GM18502 (cell line): ENCODE results near the gene TNFRSF17.
"Not testable (repeated sequence)": the region's sequence is repeated elsewhere in the genome, so short reads cannot be mapped to it uniquely, and the experiment has no call there.

ENCODE experiments used
- ATAC-seq: cut with Tn5 transposase; IDR thresholded peaks from one replicate; pipeline ENCODE4 v1.9.1; 2021; ENCODE audit warnings: mild to moderate bottlenecking; ENCODE audit not compliant: unreplicated experiment, poor library complexity

The TNFRSF17 gene

DNA sequence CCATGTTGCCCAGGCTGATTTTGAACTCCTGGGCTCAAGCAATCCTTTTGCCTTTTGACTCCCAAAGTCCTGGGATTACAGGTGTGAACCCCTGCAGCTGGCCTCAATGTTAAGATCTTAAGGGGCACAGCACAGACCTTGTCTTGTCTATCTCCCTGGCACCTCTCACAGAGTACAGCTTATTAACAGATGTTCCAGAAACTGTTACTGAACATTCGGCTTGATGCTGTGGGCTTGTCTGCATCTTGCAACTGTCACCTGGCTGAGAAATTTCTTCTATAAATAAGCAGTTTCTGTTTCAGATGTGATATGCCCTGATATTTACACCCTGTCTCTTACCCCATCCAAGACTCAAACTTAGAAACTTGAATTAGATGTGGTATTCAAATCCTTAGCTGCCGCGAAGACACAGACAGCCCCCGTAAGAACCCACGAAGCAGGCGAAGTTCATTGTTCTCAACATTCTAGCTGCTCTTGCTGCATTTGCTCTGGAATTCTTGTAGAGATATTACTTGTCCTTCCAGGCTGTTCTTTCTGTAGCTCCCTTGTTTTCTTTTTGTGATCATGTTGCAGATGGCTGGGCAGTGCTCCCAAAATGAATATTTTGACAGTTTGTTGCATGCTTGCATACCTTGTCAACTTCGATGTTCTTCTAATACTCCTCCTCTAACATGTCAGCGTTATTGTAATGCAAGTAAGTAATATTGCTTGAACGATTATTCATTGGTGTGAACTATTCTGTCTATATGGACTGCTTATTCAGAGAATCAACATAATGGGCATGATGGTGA is at the start of gene TNFRSF17:
Gene TNFRSF17, plus strand, starts transcription at position 450 of the 791 bp plus-strand sequence. Its CDS starts 115 bp downstream, at position 565.
- ATAC-seq, result peak; percentile 78

- peak; percentile 81 for ATAC-seq
These were observed 49.1 kb upstream of the TNFRSF17 start, which contains the start of gene GSPT1 for GRCh38 chr16:11915644-11916523. TSS of gene GSPT1 (minus strand) at chr16:11915956. CDS start at chr16:11915720, 236 bp downstream.

DNA sequence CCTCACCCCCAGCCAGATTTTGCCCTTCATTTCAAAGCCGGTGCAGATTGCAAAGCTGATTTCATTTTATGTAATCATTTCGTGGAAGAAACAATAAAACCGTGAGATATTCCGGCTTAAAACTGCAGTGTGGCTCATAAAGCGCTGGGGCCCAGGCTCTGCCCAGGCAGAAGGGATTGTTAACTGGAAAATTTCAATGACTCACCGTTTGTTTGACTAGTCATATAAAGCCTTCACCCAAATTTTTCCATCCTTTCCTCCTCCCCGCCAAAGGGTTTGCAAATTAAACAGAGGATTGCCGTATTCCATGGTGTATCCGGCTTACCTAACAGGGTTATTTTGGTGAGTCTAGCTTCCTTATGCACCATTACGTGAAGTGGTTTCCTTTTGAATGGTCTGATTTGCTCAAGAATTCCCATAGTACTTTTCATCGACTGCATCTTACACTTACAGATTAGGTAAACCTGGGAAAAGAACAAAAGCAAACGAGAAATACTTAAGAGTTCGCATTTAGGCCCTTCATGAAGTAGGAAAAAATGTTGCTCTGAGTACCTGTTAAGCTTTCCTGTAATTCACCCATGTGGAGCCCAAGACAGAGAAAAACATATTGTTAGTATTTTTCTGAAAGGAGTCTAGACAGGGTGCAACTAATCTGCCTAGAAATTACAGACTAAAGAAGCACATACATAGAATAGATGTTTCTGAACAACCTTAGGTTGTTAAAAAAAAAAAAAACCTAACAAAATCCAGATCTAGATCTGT is 48.3 kb upstream of the TNFRSF17 start:
- ATAC-seq, result no peak

GRCh38 chr16:11924046-11924445 is 41.0 kb upstream of the TNFRSF17 start:
- not testable (repeated sequence) for ATAC-seq

GRCh38 chr16:11927350-11927749 is 37.7 kb upstream of the TNFRSF17 start:
- ATAC-seq, result not testable (repeated sequence)

GRCh38 chr16:11941945-11942344 is 23.1 kb upstream of the TNFRSF17 start, which contains the start of gene NPIPB2:
TSS of gene NPIPB2 (minus strand) at chr16:11942045. CDS start at chr16:11942045, 0 bp downstream.
- not testable (repeated sequence) for ATAC-seq

DNA sequence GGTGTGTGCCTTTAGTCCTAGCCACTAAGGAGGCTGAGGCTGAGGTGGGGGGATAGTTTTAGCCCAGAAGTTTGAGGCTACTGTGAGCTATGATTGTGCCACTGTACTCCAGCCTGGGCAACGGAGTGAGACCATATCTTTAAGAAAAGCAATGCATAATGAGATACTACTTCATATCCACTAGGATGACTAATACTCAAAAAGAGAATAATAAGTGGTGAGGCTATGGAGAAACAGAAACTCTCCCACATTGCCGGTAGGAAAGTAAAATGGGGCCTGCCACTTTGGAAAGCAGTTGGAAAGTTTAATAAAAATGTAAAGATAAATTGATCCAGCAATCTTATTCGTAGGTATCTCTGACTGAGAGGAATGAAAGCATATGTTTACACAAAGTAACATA is 18.6 kb upstream of the TNFRSF17 start:
- no peak for ATAC-seq

GRCh38 chr16:11948819-11949218 is 16.2 kb upstream of the TNFRSF17 start:
- ATAC-seq, result no peak

GRCh38 chr16:11949527-11949926 is 15.5 kb upstream of the TNFRSF17 start:
- peak; percentile 55 for ATAC-seq

DNA sequence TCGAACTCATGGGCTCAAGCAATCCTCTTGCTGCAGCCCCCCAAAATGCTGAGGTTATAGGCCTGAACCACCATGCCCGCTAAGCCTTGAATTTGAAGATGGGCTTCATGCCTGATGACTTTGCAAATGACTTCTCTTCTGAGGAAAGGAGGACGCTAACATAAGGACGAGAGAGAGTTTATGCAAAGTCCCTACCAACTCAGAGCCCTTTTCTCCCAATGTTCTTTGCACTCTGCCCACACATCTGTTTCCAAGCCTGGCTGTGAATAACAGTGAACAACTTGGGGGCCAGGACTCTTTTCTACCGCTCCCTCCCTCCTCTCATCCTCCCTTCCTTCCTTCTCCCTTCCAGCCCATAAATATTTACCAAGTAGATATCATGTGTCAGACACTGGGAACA is 14.6 kb upstream of the TNFRSF17 start:
- ATAC-seq, result no peak

DNA sequence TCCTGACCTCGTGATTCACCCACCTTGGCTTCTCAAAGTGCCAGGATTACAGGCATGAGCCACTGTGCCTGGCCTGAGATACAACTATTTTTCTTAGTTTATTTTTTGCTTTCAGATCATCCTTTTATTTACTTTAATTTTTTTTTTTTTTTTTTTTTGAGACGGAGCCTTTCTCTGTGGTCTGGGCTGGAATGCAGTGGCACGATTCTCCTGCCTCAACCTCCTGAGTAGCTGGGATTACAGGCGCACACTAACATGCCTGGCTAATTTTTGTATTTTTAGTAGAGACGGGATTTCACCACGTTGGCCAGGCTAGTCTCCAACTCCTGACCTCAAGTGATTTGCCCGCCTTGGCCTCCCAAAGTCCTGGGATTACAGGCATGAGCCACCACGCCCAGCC is 11.4 kb upstream of the TNFRSF17 start:
- not testable (repeated sequence) for ATAC-seq

- no peak for ATAC-seq
These were observed 9.3 kb upstream of the TNFRSF17 start for GRCh38 chr16:11955713-11956123.

DNA sequence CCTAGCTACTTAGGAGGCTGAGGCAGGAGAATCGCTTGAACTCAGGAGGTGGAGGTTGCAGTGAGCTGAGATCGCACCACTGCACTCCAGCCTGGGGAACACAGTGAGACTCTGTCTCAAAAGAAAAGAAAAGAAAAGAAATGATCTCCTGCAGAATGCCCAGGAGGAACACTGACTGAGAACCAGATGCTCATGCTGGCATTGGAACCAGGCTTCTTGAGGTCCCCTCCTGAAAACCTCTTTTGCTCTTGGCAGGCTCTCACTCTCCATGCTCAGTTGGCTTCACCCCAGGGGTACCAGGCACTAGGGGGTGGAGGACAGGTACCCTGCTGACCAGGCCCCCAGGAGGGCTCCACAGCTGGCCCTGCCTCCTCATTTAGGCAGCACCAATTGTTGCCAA is 8.5 kb upstream of the TNFRSF17 start:
- no peak for ATAC-seq

- no peak for ATAC-seq
These were observed 7.2 kb upstream of the TNFRSF17 start for GRCh38 chr16:11957591-11958395.

DNA sequence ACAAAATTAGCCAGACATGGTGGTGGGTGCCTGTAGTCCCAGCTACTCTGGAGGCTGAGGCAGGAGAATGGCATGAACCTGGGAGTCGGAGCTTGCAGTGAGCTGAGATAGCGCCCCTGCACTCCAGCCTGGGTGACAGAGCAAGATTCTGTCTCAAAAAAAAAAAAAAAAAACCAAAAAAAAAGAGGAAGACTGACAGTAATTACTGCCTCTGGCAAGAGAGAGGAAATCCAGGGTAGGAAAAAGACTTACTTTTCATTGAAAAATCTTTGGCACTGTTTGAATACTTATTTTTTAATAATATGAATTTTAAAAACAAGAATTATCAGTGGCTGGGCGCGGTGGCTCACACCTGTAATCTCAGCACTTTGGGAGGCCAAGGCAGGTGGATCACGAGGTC is 2.6 kb upstream of the TNFRSF17 start:
- not testable (repeated sequence) for ATAC-seq

DNA sequence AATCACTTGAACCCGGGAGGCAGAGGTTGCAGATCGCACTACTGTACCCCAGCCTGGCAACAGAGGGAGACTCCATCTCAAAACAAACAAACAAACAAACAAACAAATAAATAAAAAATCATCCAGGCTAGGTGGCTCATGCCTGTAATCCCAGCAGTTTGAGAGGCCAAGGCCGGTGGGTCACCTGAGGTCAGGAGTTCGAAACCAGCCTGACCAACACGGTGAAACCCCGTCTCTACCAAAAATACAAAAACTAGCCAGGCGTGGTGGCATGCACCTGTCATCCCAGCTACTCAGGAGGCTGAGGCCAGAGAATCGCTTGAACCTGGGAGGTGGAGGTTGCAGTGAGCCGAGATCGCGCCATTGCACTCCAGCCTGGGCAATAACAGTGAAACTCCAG is 2.0 kb upstream of the TNFRSF17 start:
- ATAC-seq, result not testable (repeated sequence)

DNA sequence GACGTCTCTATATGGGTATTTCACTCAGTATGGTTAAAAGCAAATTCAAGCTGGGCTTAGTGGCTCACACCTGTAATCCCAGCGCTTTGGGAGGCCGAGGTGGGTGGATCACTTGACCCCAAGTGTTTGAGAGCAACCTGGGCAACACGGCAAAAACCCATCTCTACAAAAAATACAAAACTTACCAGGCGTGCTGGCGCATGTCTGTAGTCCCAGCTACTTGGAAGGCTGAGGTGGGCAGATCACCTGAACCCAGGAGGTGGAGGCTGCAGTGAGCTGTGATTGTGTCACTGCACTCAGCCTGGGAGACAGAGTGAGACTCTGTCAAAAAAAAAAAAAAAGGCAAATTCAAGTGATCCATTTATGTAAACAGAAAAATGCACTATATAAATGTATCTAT is 1.3 kb upstream of the TNFRSF17 start:
- no peak for ATAC-seq

DNA sequence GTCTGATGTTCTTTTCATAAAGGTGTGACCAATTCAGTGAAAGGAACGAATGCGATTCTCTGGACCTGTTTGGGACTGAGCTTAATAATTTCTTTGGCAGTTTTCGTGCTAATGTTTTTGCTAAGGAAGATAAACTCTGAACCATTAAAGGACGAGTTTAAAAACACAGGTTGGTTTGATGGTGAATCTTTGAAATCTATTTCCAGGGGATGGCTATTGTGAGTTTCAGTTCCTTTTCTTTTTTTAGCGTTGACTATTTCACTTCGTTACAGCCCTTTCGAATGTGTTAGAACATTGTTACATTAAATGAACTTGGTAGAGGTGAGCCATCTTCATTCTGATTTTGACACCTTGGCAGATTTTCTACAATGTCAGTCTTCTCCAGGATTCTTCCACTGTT is 1.2 kb downstream of the TNFRSF17 start:
- no peak for ATAC-seq

GRCh38 chr16:11967195-11967911 is 2.3 kb downstream of the TNFRSF17 start:
- no peak for ATAC-seq
